DMS 273 (cell line): Measurements from ENCODE around the gene CCDC88C.
"Not testable (repeated sequence)": the region's sequence is repeated elsewhere in the genome, so short reads cannot be mapped to it uniquely, and the experiment has no call there.

ENCODE experiments used
- DNase-seq: peaks from one replicate; lab custom pipeline; 2025; ENCODE audit not compliant: unreplicated experiment; lab: John Stamatoyannopoulos, UW

CCDC88C gene

GRCh38 chr14:91416744-91417119 is 888 bp downstream of the CCDC88C start:
- DNase-seq = peak; percentile 64

DNA sequence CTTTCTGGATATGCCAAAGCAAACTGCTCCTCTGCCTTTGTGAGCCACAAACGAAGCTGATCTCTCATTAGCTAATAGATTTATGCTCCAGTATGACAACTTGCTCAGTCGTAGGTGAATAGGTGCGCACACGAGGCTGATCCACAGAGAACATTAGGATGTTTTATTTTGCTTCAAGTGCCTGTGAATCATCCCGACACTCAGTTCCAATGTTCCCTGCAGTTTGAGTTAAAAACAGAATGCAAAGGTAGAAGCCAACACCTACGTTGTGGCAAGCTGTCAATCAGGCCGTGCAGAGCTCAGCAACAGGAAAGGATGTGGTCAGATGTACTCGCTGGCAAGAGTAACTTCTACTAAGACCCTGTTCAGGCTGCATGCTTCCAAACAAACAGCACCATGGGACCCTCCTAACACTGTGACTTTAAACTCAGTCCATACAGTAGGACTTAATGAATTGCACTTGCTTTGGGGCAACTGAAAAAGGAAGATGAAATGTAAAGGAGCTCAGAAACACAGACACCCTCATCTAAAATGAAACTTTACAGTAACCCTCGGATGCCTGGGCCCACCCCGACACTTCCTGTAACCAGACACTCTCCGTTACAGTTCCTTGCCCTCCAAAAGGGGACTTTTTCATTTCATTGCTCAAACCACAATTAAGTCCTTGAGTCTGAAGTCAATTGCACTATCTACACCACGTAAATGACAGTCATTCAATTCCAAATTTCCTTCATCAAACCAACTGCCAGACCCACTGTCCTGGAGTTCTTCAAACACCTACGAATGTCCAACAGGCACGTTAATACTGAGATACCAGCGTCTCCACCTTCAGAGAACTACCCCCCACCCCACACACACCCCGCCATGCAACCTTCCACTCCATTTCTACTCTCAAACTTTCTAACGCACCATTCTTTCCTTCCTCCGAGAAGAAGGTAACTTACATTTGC is 1.6 kb downstream of the CCDC88C start:
- DNase-seq = peak; percentile 37

DNA sequence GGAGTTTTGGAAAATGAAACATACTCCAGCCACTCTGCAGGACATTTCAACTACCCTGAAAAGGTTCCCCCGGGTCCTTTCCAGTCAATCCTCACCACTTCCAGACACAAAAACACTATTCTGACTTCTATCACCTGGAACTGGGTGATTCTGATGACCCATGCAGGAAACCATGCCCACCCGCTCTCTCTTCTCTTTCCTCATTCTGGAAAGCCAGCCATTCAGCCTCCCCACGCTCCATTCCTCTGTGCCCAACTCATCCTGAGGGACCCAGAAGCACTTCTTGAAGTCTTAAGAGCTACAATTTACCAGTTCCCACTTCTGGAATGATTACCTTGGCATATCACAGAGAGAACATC is 3.2 kb downstream of the CCDC88C start:
- no peak for DNase-seq

GRCh38 chr14:91413547-91414474 is 3.8 kb downstream of the CCDC88C start:
- DNase-seq = no peak

DNA sequence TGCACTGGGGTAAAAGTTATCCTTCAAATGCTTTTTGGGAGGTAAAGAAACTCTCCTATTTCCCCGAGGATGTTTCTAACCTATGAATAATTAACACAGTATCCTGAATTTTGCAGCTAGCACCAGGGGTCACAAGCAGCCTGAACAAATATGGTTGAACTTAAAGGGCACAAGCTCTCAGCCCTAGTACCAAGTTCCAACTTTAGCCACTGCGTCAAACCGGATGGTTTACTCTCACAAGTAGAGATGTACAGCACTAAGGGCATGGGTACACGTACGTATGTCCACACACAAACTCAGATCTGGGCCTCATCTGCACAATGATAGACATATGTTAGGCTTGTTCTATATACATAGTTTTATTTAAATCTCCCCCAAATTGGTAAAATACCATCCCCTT is 4.7 kb downstream of the CCDC88C start:
- no peak for DNase-seq

DNA sequence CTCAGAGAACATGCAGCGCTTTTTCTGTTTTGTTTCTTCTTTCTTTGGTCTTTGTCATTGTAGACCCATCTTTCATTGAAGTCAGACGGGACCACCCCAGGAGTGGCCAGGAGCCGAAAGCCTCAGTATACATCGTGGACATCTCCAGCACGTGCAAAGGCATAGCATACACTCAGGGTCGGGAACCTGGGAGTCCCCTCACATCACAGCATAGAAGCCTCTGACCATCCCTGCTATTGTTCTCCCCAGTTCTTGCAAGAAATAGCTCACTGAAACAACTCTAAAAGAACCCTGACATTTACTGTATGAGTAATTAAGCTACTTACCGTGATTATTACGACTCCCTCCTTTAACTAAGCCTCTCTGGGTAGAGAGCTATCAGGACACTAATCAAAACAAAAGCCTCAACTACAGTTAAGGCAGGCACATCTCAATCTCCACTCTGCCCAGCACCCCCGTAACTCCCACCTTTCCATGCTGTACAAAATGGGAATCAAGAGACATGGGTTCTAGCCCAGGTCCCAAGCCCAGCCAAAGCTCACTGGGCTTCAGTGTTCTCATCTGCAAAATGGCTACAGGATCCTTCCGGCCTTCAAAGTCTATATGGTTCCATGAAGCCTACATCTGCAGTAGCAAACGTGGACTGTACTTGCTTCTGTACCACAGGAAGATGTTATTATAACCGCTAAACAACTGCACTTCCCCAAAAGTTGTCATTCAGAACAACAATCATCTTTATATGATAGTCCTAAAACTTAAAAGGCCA is 6.7 kb downstream of the CCDC88C start:
- DNase-seq = no peak

- no peak for DNase-seq
Observed at GRCh38 chr14:91409928-91410718, 7.5 kb downstream of the CCDC88C start.

DNA sequence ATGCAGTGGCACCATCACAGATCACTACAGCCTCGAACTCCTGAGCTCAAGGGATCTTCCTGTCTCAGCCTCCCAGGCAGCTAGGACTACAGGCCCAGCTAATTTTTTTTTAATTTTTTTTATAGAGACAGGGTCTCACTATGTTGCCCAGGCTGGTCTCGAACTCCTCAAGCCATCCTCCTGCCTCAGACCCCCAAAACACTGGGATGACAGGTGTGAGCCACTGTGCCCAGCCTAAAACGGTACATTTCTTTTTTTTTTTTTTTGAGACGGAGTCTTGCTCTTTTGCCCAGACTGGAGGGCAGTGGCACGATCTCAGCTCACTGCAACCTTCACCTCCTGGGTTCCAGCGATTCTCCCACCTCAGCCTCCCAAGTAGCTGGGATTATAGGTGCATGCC is 8.4 kb downstream of the CCDC88C start:
- DNase-seq = not testable (repeated sequence)

DNA sequence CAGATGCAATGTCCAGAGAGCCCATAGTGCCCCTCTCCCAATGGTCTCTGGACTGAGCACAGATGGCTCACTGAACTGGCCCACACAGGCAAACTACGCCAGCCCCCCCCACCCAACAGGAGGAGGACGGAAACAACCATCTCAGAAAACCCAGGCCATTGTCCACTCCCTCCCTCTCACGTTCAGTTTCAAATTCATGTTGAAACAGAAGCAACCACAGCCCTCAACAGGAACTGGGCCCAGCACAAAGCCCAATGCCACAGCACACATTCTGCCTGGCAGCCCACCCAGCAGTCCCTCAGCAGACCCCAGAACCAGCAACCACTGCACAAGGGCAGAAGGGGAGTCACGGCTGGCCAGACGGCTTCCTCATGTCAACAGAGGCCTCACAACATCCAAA is 10.6 kb downstream of the CCDC88C start:
- no peak for DNase-seq

GRCh38 chr14:91406451-91406850 is 11.2 kb downstream of the CCDC88C start:
- no peak for DNase-seq

DNA sequence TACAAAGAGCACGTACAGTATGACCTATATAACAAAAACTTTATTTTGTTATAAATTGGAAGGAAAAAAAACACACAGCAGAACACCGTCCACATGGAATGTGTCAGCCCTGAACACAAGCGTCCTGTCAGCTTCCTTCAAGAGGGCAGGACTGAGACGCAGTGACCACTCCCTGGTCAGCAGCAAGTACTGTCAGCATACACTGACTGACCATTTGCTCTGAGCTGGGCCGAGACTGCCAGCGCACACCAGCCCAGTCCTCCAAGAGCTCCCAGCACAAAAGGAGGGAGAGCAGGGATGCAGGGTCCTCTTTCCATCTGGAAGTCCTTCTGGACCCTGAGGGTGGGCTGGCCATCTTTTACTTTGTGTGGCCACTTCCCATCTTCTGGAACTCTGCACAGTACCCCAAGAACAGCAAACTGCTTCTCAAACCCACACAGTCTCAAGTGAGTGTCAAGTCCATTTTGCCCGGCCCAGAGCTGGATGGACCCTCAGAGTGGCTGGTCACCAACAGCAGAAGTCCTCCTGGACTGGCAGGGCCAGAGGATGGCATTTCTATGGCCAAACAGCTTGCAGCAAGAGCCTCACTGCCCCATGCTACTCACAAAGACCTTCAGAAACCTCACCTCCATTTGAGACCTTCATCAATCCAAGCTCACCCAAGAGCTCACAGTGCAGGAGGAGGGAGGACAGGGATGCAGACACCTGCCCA is 11.7 kb downstream of the CCDC88C start:
- no peak for DNase-seq

DNA sequence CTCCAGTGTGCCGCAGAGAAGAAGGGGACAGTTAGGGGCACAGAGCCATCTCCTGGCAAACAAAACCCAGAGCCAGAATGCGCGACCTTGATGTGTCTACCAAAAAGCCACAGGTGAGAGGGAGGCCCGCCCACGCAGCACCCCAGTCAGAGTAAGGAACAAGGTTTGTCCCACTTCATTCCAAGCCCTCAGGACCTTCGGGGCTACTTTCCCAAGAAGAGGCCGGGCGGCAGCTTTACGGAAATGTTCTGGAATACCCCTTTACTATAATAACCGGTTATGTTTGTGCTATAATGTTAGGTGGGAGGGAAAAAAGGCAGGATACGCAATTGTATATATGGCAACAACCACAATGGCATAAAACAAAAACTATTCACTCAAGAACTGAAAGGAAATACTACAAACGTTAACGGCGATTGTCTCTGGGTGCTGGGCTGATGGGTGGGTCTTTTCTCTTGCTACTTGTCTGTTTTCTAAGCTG is 12.3 kb downstream of the CCDC88C start:
- DNase-seq = no peak

- DNase-seq = peak; percentile 24
Observed at GRCh38 chr14:91402771-91403600, 14.6 kb downstream of the CCDC88C start.

GRCh38 chr14:91402348-91402747 is 15.3 kb downstream of the CCDC88C start:
- DNase-seq = no peak

GRCh38 chr14:91401751-91402150 is 15.9 kb downstream of the CCDC88C start:
- DNase-seq = no peak

- DNase-seq = no peak
Observed at GRCh38 chr14:91400696-91401095, 16.9 kb downstream of the CCDC88C start.

GRCh38 chr14:91399868-91400640 is 17.6 kb downstream of the CCDC88C start:
- DNase-seq = no peak

DNA sequence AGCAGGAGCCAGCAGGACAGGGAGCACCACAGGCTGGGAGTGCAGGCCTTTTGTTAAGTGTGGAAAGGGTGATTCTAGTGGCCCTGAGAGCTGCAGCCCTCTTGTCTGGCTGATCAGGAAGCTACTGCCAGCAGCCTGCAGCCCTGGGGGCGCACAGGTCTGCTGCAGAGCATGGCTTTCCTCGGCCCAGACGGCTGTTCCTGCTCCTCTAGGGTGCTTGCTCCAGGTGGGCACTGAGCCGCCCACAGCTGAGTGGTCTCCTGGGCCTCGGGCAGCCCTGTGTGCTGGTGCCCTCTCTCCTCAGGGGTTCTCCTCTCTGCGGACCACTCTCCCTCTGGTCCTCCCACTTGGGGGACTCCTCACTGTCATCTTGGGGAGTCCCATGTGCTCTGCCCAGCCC is 18.9 kb downstream of the CCDC88C start:
- no peak for DNase-seq
